SW 1271 (cell line): ENCODE data around the gene PEX1.
A peak's percentile ranks its signal among the peaks of the same experiment; 100 is the strongest.
"Not testable (repeated sequence)": the region's sequence is repeated elsewhere in the genome, so short reads cannot be mapped to it uniquely, and the experiment has no call there.

Experiments
- DNase-seq, 2 experiments: peaks; one replicate each; lab custom pipeline; 2025; lab: John Stamatoyannopoulos, UW

Gene PEX1

GRCh38 chr7:92460510-92460909, 67.8 kb downstream of the PEX1 start:
- DNase-seq, result no peak

GRCh38 chr7:92460109-92460508, 68.2 kb downstream of the PEX1 start:
- no peak for DNase-seq

DNA sequence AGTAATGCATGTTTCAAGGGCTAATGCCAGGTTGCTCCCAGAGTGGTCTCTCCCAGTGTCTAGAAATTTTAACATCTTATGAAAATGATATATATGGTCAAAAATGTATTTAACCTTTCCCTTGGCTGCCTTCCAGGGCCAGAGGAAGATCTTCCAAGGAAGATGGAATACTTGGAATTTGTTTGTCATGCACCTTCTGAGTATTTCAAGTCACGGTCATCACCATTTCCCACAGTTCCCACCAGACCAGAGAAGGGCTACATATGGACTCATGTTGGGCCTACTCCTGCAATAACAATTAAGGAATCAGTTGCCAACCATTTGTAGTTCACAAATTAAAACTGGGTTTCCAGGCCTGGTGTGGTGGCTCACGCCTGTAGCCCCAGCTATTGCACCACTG, 72.1 kb downstream of the PEX1 start:
- DNase-seq, result no peak

DNA sequence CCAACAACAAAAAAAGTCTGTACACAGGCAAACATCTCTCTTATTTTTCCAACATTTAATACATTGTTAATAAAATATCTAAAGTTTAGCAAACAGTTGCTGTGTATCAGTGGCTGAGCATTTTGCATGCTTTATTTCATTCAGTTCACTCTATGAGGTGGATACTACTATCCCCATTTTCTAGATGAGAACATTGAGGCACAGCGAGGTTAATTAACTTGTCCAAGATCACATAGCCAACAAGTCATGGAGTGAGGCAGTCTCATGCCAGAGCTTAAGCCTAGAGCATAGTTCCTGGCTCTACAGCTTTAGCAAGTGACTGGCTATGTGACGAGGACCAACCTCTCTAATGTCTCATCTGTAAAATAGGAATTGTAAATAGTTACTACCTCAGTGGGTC, 76.7 kb downstream of the PEX1 start:
- no peak for DNase-seq

- peak; percentile 23 to 76 for DNase-seq
Measured at GRCh38 chr7:92448205-92448747, 80.0 kb downstream of the PEX1 start.

DNA sequence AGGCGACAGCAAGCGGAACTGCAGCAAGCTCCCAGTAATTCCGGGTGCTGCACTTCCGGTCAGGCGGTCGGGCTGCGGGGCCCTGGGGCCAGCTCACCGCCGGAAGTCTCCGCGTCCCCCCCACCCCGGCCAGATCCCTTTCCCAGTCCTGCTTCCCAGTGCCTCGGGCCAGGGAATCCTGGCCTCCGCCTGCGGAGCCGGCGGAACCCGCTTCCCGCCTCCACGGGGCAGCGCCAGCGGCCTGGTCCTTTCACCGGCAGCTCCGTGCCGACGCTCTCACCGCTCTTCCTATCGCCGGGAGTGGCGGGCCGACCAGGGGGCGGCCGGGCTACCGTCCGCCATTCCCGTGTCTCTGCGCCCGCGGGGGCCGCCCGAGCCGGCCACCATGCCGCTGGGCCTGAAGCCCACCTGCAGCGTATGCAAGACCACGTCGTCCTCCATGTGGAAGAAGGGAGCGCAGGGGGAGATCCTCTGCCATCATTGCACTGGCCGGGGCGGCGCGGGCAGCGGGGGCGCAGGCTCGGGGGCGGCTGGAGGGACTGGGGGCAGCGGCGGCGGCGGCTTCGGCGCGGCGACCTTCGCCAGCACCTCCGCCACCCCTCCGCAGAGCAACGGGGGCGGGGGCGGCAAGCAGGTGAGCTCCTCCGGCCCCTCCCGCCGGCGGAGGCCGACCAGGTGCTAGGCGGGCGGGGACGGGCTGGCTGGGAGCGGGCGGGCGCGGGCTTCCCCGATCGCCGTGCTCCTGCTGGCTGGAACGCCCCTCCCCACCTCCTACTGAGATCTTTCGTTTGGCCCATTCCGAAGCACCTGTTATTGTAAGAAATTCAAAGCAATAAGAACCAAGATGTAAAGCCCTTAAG, 80.7 kb downstream of the PEX1 start, which contains the start of gene GATAD1:
TSS of gene GATAD1 (plus strand) at position 138 of the 860 bp plus-strand sequence. CDS start at position 386, 248 bp downstream.
- DNase-seq, result peak; percentile 80 to 84

DNA sequence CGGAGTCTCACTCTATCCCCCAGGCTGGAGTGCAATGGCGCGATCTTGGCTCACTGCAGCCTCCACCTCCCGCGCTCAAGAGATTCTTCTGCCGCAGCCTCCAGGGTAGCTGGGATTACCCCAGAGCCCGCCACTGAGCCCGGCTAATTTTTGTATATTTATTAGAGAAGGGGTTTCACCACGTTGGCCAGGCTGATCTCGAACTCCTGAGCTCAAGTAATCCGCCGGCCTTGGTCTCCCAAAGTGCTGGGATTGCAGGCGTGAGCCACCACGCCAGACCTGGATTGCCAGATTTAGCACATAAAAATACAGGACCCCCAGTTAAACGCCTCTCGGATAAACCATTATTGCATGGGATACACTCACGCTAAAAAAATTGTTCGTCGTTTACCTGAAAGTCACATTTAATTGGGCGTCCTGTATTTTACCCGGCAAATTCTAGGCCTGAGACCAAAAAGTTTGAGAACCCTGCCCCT, 81.4 kb downstream of the PEX1 start:
- no peak for DNase-seq

DNA sequence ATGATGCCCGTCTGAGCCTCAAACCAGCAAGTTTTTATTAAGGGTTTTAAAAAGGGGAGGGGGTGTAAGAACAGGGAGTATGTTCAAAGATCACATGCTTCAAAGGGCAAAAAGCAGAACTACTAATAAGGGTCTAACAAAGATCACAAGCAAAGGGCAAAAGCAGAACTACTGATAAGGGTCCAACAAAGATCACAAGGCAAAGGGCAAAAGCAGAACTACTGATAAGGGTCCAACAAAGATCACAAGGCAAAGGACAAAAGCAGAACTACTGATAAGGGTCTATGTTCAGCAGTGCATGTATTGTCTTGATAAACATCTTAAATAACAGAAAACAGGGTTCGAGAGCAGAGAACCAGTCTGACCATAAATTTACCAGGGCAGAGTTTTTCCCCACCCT, 85.6 kb downstream of the PEX1 start:
- not testable (repeated sequence) for DNase-seq

DNA sequence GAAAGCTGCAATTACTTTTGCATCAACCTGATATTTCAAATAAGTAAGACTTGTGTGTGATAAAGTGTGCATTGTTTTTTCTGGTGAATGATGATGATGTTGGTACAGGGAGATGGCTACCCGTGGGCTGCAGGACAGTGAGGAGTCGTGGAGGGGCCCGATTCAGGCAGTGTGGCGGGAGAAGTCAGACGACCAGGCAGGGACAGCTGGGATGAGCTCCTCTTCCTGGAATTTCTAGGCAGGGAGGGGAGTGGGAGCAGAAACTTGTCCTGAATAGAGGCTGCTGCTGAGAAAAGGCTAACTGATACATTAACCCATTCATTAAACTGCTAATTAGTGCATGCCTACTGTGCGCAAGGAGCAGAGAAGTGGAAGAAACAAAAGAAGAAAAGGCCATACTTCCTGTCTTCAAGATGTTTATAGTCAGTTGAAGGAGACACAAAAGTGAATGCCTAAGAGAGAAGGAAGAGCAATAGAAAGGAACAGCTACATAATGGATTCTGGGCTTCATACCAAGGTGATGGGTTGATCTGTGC, 90.3 kb downstream of the PEX1 start:
- DNase-seq, result no peak
